GM12878 (cell line): ENCODE data around the gene SYT1. TPM values are rescaled to one million over a fixed set of nuclear protein-coding genes. Genes with fewer than 3 reads are reported as not detected.

ENCODE experiments used
- ATAC-seq: fragments of 200-7000 bp; cut with Tn5 transposase; 3 replicates; pipeline ENCODE4 v1.9.1; 2020; ENCODE audit warnings: mild to moderate bottlenecking, moderate library complexity
- BruUV-seq: library from RNA; stranded (reverse); fragments of 400-500 nt; replicated peaks from 2 replicates; lab custom pipeline; 2021; lab: Mats Ljungman, UMichigan
- CTCF ChIA-PET: fragments of 300-600 bp; sonication (Branson Sonifier 250); formaldehyde crosslinking; extraction: SDS; loops from one replicate; lab custom pipeline; 2021; ENCODE audit warnings: inconsistent platforms; lab: Yijun Ruan, JAX
- POLR2A ChIA-PET: fragments of 350-600 bp; formaldehyde crosslinking; extraction: SDS; loops from one replicate; lab custom pipeline; 2021; ENCODE audit warnings: inconsistent platforms; lab: Charles Lee
- RAD21 ChIA-PET: fragments of 300-600 bp; sonication (Branson Sonifier 250); formaldehyde crosslinking; loops from one replicate; lab custom pipeline; 2023; ENCODE audit warnings: antibody characterized with exemption; ENCODE audit not compliant: unreplicated experiment; lab: Charles Lee
- SMC1A ChIA-PET: fragments of 300-600 bp; sonication (Branson Sonifier 250); formaldehyde crosslinking; loops from one replicate; lab custom pipeline; 2023; ENCODE audit not compliant: unreplicated experiment, uncharacterized antibody; lab: Charles Lee
- DNase-seq: peaks from one replicate; pipeline ENCODE4 v3.0.0-alpha.2; 2011; ENCODE audit warnings: low read depth, low spot score
- FAIRE-seq: peaks from 3 replicates; lab custom pipeline; 2011; peaks lifted over from hg19 to GRCh38; lab: Jason Lieb, UNC
- H2AFZ ChIP-seq: 2 replicates; pipeline ENCODE4 v1.6.0; 2011; ENCODE audit warnings: low read depth, low read length, control low read depth; ENCODE audit not compliant: control insufficient read depth
- H3K27ac ChIP-seq: 2 replicates; pipeline ENCODE4 v1.5.1; 2011; ENCODE audit warnings: control low read depth; ENCODE audit not compliant: control insufficient read depth, insufficient read depth
- H3K27me3 ChIP-seq, 2 experiments: replicated peaks in 1 of 2; 2 replicates each; pipeline versions ENCODE4 v1.6.0 to v1.6.1; 2011; ENCODE audit warnings: low read length in 1 of 2; ENCODE audit not compliant: control insufficient read depth in 2 of 2, insufficient read depth in 2 of 2
- H3K36me3 ChIP-seq, 2 experiments: 2 replicates each; pipeline ENCODE4 v1.5.1; 2011; ENCODE audit warnings: low read length in 1 of 2; ENCODE audit not compliant: control insufficient read depth in 2 of 2, insufficient read depth in 2 of 2
- H3K4me1 ChIP-seq: 2 replicates; pipeline ENCODE4 v1.6.1; 2011; ENCODE audit warnings: mild to moderate bottlenecking, low read length, moderate library complexity, mixed read lengths; ENCODE audit not compliant: control insufficient read depth, insufficient read depth
- H3K4me2 ChIP-seq: 2 replicates; pipeline ENCODE4 v1.6.0; 2011; ENCODE audit warnings: control low read depth; ENCODE audit not compliant: control insufficient read depth, insufficient read depth
- H3K4me3 ChIP-seq: fragments of 200-600 bp; sonication (generic); 2 replicates; pipeline ENCODE4 v1.5.1; 2016
- H3K79me2 ChIP-seq: 2 replicates; pipeline ENCODE4 v1.6.0; 2011; ENCODE audit warnings: low read length; ENCODE audit not compliant: control insufficient read depth, insufficient read depth
- H3K9ac ChIP-seq: 2 replicates; pipeline ENCODE4 v1.8.0; 2011; ENCODE audit warnings: low read length, control low read depth, mixed read lengths; ENCODE audit not compliant: control insufficient read depth, insufficient read depth
- H3K9me3 ChIP-seq: replicated peaks from 3 replicates; pipeline ENCODE4 v1.5.1; 2011; ENCODE audit warnings: mild to moderate bottlenecking, low read length; ENCODE audit not compliant: control insufficient read depth, insufficient read depth
- H4K20me1 ChIP-seq: 2 replicates; pipeline ENCODE4 v1.6.0; 2011; ENCODE audit not compliant: control insufficient read depth, insufficient read depth
- CTCF ChIP-seq, 3 experiments: IDR thresholded peaks in 2 of 3; conservative IDR thresholded peaks in 1 of 3; 2 replicates each; pipeline ENCODE4 v1.5.1; 2011; ENCODE audit warnings: low read depth in 3 of 3, low read length in 3 of 3, mild to moderate bottlenecking in 3 of 3, control low read depth in 2 of 3, moderate library complexity in 2 of 3, inconsistent platforms in 1 of 3, mixed read lengths in 1 of 3; ENCODE audit not compliant: control insufficient read depth in 2 of 3, insufficient read depth in 1 of 3; ENCODE audit errors: extremely low read depth in 1 of 3
- MYB ChIP-seq: fragments of 150-350 bp; IDR thresholded peaks from 2 replicates; pipeline ENCODE4 v1.6.1; 2014; ENCODE audit warnings: mild to moderate bottlenecking, low read depth, low read length, borderline replicate concordance
- RAD21 ChIP-seq: IDR thresholded peaks from 2 replicates; pipeline ENCODE4 v1.6.1; 2011; ENCODE audit warnings: mild to moderate bottlenecking, low read depth, low read length, moderate library complexity; ENCODE audit not compliant: insufficient read depth
- SMC3 ChIP-seq: IDR thresholded peaks from 2 replicates; pipeline ENCODE4 v1.6.1; 2011; ENCODE audit warnings: low read length, improper control_type of control experiment, borderline replicate concordance
- STAT1 ChIP-seq: fragments of 450-650 bp; conservative IDR thresholded peaks from 2 replicates; pipeline ENCODE4 v1.6.1; 2014; ENCODE audit warnings: antibody characterized with exemption, mild to moderate bottlenecking
- TCF12 ChIP-seq: IDR thresholded peaks from 2 replicates; pipeline ENCODE4 v1.6.1; 2011; ENCODE audit warnings: low read depth, mild to moderate bottlenecking, low read length
- USF2 ChIP-seq: IDR thresholded peaks from 2 replicates; pipeline ENCODE4 v1.6.1; 2011; ENCODE audit warnings: low read depth, low read length, improper control_type of control experiment, borderline replicate concordance
- ZBTB11 ChIP-seq: fragments of 450-650 bp; formaldehyde crosslinking; IDR thresholded peaks from 2 replicates; pipeline ENCODE4 v1.5.0; 2022; ENCODE audit warnings: mild to moderate bottlenecking, missing genetic modification characterization
- ZBTB40 ChIP-seq: fragments of 450-650 bp; IDR thresholded peaks from 2 replicates; pipeline ENCODE4 v1.6.1; 2016; ENCODE audit warnings: mild to moderate bottlenecking, moderate library complexity, borderline replicate concordance
- WGBS: methylation state at CpG from one replicate; pipeline ENCODE4 v1.1.6; 2016; ENCODE audit warnings: low lambda C conversion rate; ENCODE audit not compliant: insufficient replicate concordance, insufficient coverage; ENCODE audit errors: missing lambda C conversion rate; 5-methylcytosine and 5-hydroxymethylcytosine counted together
- in situ Hi-C: fragments of 300-500 bp; cut with MboI; formaldehyde crosslinking; loops from 9 replicates; pipeline ENCODE4 v1.14.3; 2018; ENCODE audit warnings: mixed read lengths
- intact Hi-C: fragments of 100-400 bp; cut with micrococcal nuclease; formaldehyde crosslinking; loops from one replicate; pipeline ENCODE4 v1.14.2; 2022; ENCODE audit not compliant: unreplicated experiment
- polyA plus RNA-seq, 11 experiments: library from polyadenylated mRNA; depleted of rRNA in 4 of 11; unstranded in 6 of 11; stranded (reverse) in 5 of 11; fragments of >200 nt; fragmentation: Nextera tagmentation in 4 of 11; fragmentation: Illumina TruSeq in 1 of 11; extraction: Ambion mirVana in 4 of 11; extraction: Trizol in 1 of 11; gene quantifications; 1 replicate in 1 of 11; 2 replicates in 10 of 11; pipeline versions ENCODE4 v1.2.1 to v1.2.3, GENCODE V29; 2011 to 2016; ENCODE audit warnings: inconsistent platforms in 2 of 11, missing spikeins in 2 of 11, low read depth in 1 of 11
- total RNA-seq, 4 experiments: library from RNA; depleted of rRNA in 3 of 4; stranded (reverse); fragments of >200 nt in 3 of 4; fragmentation: Illumina TruSeq in 1 of 4; extraction: Trizol in 1 of 4; gene quantifications; 2 replicates each; pipeline versions ENCODE4 v1.2.1 to v1.2.3, GENCODE V29; 2013 to 2021

SYT1 gene
- total and polyA plus RNA-seq, 10 of the 15 experiments (the other 5 are each of a cell fraction or from before 2014, with no cell fraction given), result 0.10 to 0.28 TPM; not detected in 8

- Histone ChIP-seq H4K20me1 (no peaks in the 10 kb centered on the region), H3K9me3 (no peaks in the 10 kb centered on the region), H3K4me2 (no peak overlapping the region), H3K9ac (no peak overlapping the region), H3K27ac (no peak overlapping the region), H3K4me3 (no peak overlapping the region), H2AFZ (no peak overlapping the region), H3K36me3 (no peaks in the 10 kb centered on the region), H3K4me1 (no peaks in the 10 kb centered on the region), H3K79me2 (no peaks in the 10 kb centered on the region), H3K27me3 (no peaks in the 10 kb centered on the region)
- no TSS peak for BruUV-seq
- ChIA-PET CTCF (interaction anchor here (1.0 to 2.7 kb wide), 5 partner anchors 12 to 1302 kb away, joined by 3 to 6 read pairs (median 4); no protein-coding TSS in a partner anchor), RAD21 (interaction anchor here (0.8 to 1.0 kb wide), 2 partner anchors 281 to 330 kb away, joined by 3 to 4 read pairs; no protein-coding TSS in a partner anchor), SMC1A (interaction anchor here (1.5 kb wide), 2 partner anchors 330 to 862 kb away, joined by 4 to 5 read pairs; no protein-coding TSS in a partner anchor), POLR2A (no interaction called here)
- peak; percentile 79 for TF ChIP-seq RAD21
- no peak for TF ChIP-seq TCF12
- TF ChIP-seq CTCF (IDR thresholded peaks at IDR 0.05 in 2 of 3, conservative IDR thresholded peaks at IDR 0.05 in 1 of 3; ENCODE audit: control insufficient read depth in 2 of 3, extremely low read depth in 1 of 3, insufficient read depth in 1 of 3, low read depth in 3 of 3, low read length in 3 of 3), result peak; percentile 54 to 81 (median 55); a peak in 5 of 6 replicates
- no peak for TF ChIP-seq ZBTB11
- peak; percentile 59 for TF ChIP-seq SMC3
- no peak for TF ChIP-seq USF2
- TF ChIP-seq STAT1, result no peak
- TF ChIP-seq MYB, result no peak
- no peak for TF ChIP-seq ZBTB40
- ATAC-seq (peak; percentile 99), FAIRE-seq (no peak), DNase-seq (peak; percentile 9)
- intact Hi-C loops, result loop anchor here (1.0 to 2.0 kb wide), 3 partner anchors 330 to 855 kb away; no protein-coding TSS in a partner anchor
- 25% methylated on average over 6 of the region's 6 CpGs for WGBS
- in situ Hi-C loops, result loop anchor here (10.0 kb wide), 1 partner anchor 327 kb away; no protein-coding TSS in a partner anchor
Observed at GRCh38 chr12:79407671-79408622, 543.4 kb downstream of the SYT1 start.
